GM19043 (cell line): ENCODE data around the gene RAI1.

Experiments used
- ATAC-seq: cut with Tn5 transposase; IDR thresholded peaks from one replicate; pipeline ENCODE4 v1.9.1; 2021; ENCODE audit warnings: low read depth; ENCODE audit not compliant: unreplicated experiment

RAI1 gene

GRCh38 chr17:17745476-17746455 lies 64.5 kb downstream of the RAI1 start:
- ATAC-seq = no peak

GRCh38 chr17:17748179-17748578 lies 66.9 kb downstream of the RAI1 start:
- no peak for ATAC-seq

GRCh38 chr17:17748604-17749003 lies 67.3 kb downstream of the RAI1 start:
- no peak for ATAC-seq

GRCh38 chr17:17749025-17749772 lies 67.9 kb downstream of the RAI1 start:
- ATAC-seq = no peak

GRCh38 chr17:17749921-17750320 lies 68.7 kb downstream of the RAI1 start:
- ATAC-seq = no peak

GRCh38 chr17:17750881-17751280 lies 69.6 kb downstream of the RAI1 start:
- no peak for ATAC-seq

GRCh38 chr17:17751489-17752088 lies 70.3 kb downstream of the RAI1 start:
- no peak for ATAC-seq

- peak; percentile 74 for ATAC-seq
These were observed 71.0 kb downstream of the RAI1 start for GRCh38 chr17:17752089-17752820.

GRCh38 chr17:17752821-17753321 lies 71.6 kb downstream of the RAI1 start:
- no peak for ATAC-seq

- ATAC-seq = no peak
These were observed 73.7 kb downstream of the RAI1 start for GRCh38 chr17:17754719-17755686.

- no peak for ATAC-seq
These were observed 74.5 kb downstream of the RAI1 start for GRCh38 chr17:17755715-17756114.

- no peak for ATAC-seq
These were observed 76.1 kb downstream of the RAI1 start for GRCh38 chr17:17757391-17757791.

GRCh38 chr17:17757956-17758845 lies 76.9 kb downstream of the RAI1 start:
- no peak for ATAC-seq

GRCh38 chr17:17758941-17759563 lies 77.8 kb downstream of the RAI1 start:
- ATAC-seq = no peak

GRCh38 chr17:17760350-17760749 lies 79.1 kb downstream of the RAI1 start:
- ATAC-seq = no peak

GRCh38 chr17:17760872-17761550 lies 79.8 kb downstream of the RAI1 start:
- ATAC-seq = no peak
